Measurements from ENCODE around the gene PPP1R1B. TPM values are rescaled to one million over a fixed set of nuclear protein-coding genes. Genes with fewer than 3 reads are reported as not detected.

Gene PPP1R1B
- total and polyA plus RNA-seq, 7 donors = 4.2 to 280 (median 12.1) TPM

GRCh38 chr17:39599665-39600231 lies 27.0 kb upstream of the PPP1R1B start:
- intact Hi-C loops (cut with DNase I) = no loop called here
- 6 to 7% methylated on average over 28 of the region's 28 CpGs for whole genome bisulfite sequencing, 2 donors
- H3K4me1 ChIP-seq = peaks cover 0 to 23% (median 19%) of the 10 kb centered on the region in 4 donors

GRCh38 chr17:39600288-39600996 lies 26.3 kb upstream of the PPP1R1B start:
- TF ChIP-seq POLR2A (IDR thresholded peaks at IDR 0.05) (no peak), POLR2AphosphoS5 (IDR thresholded peaks at IDR 0.05) (no peak), CTCF (IDR thresholded peaks at IDR 0.05) (no peak), EP300 (IDR thresholded peaks at IDR 0.05) (no peak)
- no peaks in the 10 kb centered on the region for H3K36me3 ChIP-seq
- no peak overlapping the region for H3K27ac ChIP-seq
- H3K4me3 ChIP-seq = no peak overlapping the region
- 5 to 7% methylated on average over 13 of the region's 13 CpGs for WGBS, 2 donors
- peaks cover 67 to 100% (median 98%) of the 10 kb centered on the region in 3 donors for H3K27me3 ChIP-seq
- H3K4me1 ChIP-seq = peaks cover 0 to 30% (median 26%) of the 10 kb centered on the region in 4 donors
- H3K9me3 ChIP-seq = no peaks in the 10 kb centered on the region
- intact Hi-C loops (cut with DNase I) = no loop called here
- DNase-seq = no peak

More at GRCh38 chr17:39599665-39600231, 27.0 kb upstream of the PPP1R1B start:
- TF ChIP-seq POLR2AphosphoS5 (IDR thresholded peaks at IDR 0.05) = no peak
- no peak for TF ChIP-seq POLR2A (IDR thresholded peaks at IDR 0.05)
- TF ChIP-seq CTCF (IDR thresholded peaks at IDR 0.05) = no peak
- no peak overlapping the region for H3K27ac ChIP-seq
- H3K9me3 ChIP-seq = no peaks in the 10 kb centered on the region
- no peak for DNase-seq
- H3K36me3 ChIP-seq = no peaks in the 10 kb centered on the region
- H3K27me3 ChIP-seq = peaks cover 60 to 100% (median 98%) of the 10 kb centered on the region in 3 donors
- no peak overlapping the region for H3K4me3 ChIP-seq

GRCh38 chr17:39600997-39601597 lies 25.7 kb upstream of the PPP1R1B start:
- no peak for TF ChIP-seq POLR2AphosphoS5 (IDR thresholded peaks at IDR 0.05)
- TF ChIP-seq POLR2A (IDR thresholded peaks at IDR 0.05) = no peak
- TF ChIP-seq EP300 (IDR thresholded peaks at IDR 0.05) = no peak
- TF ChIP-seq CTCF (IDR thresholded peaks at IDR 0.05) = no peak
- Histone ChIP-seq H3K4me1 (peaks cover 0 to 36% (median 32%) of the 10 kb centered on the region in 4 donors), H3K36me3 (no peaks in the 10 kb centered on the region), H3K9me3 (no peaks in the 10 kb centered on the region), H3K4me3 (no peak overlapping the region), H3K27me3 (peaks cover 74 to 100% (median 98%) of the 10 kb centered on the region in 3 donors), H3K27ac (no peak overlapping the region)
- intact Hi-C loops (cut with DNase I) = no loop called here
- DNase-seq = no peak
- 8 to 15% methylated on average over 21 of the region's 21 CpGs for WGBS, 2 donors

- DNase-seq = no peak
- TF ChIP-seq CTCF (IDR thresholded peaks at IDR 0.05) (no peak), POLR2A (IDR thresholded peaks at IDR 0.05) (no peak), POLR2AphosphoS5 (IDR thresholded peaks at IDR 0.05) (no peak), EP300 (IDR thresholded peaks at IDR 0.05) (no peak)
- Histone ChIP-seq H3K27ac (no peak overlapping the region), H3K4me3 (no peak overlapping the region), H3K36me3 (no peaks in the 10 kb centered on the region), H3K4me1 (peaks cover 0 to 45% (median 41%) of the 10 kb centered on the region in 4 donors), H3K27me3 (peaks cover 74 to 100% (median 98%) of the 10 kb centered on the region in 3 donors), H3K9me3 (no peaks in the 10 kb centered on the region)
- intact Hi-C loops (cut with DNase I) = no loop called here
- WGBS, 2 donors = 29 to 33% methylated on average over 12 of the region's 12 CpGs
These were observed 24.8 kb upstream of the PPP1R1B start for GRCh38 chr17:39601758-39602532.

All from sigmoid colon (tissue), 7 donors.